GM19467 (cell line): ENCODE measurements around the gene SUB1.
"Not testable (repeated sequence)": the region's sequence is repeated elsewhere in the genome, so short reads cannot be mapped to it uniquely, and the experiment has no call there.

Source experiments
- ATAC-seq: cut with Tn5 transposase; IDR thresholded peaks from one replicate; pipeline ENCODE4 v1.9.1; 2021; ENCODE audit warnings: mild to moderate bottlenecking, moderate library complexity; ENCODE audit not compliant: unreplicated experiment

The SUB1 gene

DNA sequence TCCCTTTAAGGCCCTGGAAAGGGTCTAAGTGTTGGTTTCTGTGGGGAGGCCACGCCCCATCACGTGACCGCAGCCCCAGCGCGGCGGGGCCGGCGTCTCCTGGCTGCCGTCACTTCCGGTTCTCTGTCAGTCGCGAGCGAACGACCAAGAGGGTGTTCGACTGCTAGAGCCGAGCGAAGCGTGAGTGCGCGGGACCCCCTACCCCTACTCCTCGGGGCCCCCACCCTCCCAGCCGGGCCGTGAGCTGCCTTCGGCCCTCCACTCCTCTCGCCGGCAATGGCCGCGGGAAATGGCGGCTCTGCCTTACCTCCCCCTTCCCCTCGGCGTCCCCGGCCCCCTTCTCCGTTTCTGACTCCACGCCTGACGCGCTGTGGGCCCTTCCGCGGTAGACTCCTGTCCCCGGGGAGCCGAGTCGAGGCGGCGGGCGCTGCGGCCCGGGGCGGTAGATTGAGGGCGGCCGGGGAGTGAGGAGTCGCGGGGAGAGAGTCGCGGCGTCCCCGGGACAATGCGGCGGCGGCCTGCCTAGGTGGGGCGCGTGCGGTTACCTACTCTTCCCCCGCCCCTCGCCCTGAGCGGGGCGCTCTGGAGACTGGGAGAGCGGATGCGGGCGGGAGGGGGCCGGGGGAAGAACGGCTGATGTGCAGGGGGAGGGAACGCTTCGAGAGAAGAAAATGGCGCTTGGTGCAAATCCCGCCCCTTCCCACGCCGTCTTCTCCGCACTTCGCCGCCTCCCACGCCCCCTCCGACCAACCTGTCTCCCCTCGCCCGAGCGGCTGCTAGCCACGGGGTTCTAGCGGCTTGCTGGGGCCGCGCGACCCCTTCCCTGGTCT is at the start of gene SUB1:
TSS of gene SUB1 (plus strand) at position 112 of the 830 bp plus-strand sequence. CDS start 2,956 bp downstream, outside the sequence.
- ATAC-seq: peak; percentile 55

DNA sequence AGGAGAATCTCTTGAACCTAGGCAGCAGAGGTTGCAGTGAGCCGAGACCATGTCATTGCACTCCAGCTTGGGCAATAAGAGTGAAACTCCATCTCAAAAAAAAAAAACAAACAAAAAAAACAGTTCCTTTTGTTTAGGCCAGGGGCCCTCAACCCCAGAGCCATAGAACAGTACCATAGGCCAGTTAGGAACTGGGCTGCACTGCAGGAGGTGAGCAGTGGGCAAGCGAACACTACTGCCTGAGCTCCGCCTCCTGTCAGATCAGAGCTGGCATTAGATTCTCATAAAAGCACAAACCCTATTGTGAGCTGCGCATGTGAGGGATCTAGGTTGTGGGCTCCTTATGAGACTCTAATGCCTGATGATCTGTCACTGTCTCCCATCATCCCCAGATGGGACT is 49.1 kb upstream of the SUB1 start:
- ATAC-seq: no peak

DNA sequence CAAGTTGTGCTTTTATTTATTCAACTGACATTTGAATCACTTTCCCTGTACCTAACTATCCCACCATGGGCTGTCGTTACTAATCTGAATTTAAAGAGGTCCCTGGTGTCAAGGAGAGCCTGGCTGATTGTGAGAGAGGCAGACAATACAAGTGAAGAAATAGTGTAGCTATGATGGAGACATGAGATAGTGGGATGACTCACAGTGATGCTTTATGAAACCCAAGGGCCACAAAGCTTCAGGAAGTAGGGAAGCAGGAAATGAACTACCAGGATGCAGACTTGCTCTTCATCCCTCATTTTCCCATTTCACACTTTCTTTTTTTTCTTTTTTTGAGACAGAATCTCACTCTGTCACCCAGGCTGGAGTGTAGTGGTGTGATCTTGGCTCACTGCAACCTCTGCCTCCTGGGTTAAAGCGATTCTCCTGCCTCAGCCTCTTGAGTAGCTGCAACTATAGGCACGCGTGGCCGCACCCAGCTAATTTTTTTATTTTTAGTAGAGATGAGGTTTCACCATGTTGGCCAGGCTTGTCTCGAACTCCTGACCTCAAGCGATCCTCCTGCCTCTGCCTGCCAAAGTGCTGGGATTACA is 47.8 kb upstream of the SUB1 start:
- peak; percentile 6 for ATAC-seq

DNA sequence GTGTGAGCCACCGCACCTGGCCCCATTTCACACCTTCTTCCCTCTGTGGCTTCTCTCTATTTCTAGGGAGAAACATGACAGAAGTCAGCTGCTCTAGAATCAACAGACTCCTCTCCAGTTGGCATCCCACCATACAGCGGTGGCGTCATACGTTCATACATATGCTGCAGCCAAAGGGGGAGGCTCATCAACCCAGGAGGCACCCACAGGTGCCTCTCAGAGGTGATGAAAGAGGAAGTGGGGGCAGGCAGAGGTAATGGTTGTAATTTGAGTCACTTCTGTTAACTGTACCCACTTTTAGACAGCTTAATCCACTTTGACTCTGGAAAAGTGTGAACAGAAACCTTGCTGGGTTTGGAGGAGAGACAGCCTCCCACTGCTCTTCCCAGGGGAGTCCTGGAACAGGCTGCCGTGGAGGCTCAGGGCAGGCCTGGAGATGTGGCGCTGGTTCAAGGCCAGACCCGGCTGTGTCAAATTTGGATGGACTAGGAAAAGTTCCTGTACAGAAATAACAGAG is 47.3 kb upstream of the SUB1 start:
- ATAC-seq: peak; percentile 65

DNA sequence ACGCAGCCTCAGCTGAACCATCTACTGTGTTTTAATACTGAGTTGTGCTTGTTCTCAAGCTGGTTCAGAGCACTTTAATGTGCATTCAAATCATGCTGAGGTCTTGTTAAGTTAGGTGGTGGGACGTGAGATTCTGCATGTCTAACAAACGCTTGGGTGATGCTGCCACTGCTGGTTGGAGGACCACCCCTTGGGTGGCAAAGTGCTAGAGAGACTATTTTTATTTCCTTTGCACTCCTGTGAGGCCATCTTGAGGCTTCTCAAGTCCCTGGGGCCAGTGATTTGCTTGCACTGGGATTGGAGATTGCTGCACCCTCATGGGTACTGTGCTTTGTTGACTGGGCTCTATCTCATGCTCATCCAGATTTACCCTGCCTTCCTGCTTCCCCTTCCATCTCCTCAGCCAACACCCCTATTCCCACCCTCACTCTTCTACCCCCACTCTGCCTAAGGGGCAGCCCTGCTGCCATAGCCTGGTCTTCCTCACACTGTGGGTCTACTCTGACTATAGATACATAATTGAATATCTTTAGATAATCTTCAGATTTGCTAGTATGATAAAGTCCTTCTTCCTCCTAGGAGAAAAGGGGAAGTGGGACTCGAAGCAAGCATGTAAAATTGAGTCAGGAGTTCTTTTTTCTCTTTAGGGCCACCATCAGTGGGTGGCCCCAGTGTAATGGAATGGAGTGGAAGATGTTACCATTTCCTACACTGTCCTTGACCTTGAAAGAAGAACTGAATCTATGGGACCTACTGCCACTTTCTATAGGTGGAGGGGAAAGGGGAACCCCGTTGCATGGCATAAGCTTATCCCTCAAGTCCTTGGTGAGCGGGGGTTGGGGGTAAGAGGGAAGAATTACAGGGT is 45.1 kb upstream of the SUB1 start:
- ATAC-seq: no peak

DNA sequence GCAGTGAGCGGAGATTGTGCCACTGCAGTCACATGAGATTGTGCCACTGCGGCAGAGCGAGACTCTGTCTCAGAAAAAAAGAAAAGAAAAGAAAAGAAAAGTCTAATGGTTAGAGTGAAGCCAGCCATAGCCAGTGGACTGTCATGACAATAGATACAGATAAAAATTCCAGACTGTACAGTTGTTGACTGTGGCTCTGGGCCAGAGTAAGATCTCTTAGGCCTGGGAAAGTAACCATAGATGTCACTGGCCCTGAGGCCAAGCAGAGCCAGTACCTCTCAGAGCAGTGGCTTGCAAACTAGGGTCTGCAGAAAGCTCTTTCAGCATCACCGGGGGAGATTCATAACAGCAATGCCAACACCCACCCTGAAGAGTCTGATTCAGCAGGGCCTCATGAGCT is 44.1 kb upstream of the SUB1 start:
- no peak for ATAC-seq

DNA sequence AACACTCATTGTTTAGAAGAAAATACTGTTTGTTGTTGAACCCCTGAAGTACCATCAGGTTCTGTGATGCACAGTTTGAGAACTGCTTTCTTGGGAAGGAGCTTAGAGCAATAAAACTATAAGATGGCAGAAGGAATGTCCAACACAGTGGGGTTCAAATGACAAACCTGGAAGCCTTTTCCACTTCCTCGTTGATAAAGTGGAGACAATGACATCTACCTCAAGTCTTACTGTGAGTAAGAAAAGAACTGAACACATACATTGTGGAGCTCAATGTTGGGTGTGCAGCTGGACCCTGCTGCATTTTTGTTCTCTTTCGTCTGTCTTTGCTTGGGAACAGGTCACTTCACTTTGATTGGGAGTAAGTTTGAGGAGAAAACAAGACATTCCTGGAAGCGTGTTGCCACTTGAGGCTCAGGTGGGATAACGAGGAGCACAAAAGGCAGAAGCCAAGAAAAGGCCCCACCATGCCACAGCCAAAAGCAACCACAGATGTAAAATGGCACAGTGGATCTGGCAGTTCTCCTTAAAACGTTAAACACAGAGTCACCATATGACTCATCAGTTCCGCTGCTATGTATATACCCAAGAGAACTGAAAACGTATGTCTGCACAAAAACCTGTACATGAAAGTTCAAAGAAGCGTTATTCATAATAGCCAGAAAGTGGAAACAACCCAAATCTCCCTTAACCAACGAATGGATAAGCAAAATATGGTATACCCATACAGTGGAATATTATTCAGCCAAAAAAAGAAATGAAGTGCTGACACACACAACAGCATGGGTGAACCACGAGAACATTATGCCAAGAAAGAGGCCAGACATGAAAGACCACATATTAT is 42.9 kb upstream of the SUB1 start:
- ATAC-seq: peak; percentile 67

DNA sequence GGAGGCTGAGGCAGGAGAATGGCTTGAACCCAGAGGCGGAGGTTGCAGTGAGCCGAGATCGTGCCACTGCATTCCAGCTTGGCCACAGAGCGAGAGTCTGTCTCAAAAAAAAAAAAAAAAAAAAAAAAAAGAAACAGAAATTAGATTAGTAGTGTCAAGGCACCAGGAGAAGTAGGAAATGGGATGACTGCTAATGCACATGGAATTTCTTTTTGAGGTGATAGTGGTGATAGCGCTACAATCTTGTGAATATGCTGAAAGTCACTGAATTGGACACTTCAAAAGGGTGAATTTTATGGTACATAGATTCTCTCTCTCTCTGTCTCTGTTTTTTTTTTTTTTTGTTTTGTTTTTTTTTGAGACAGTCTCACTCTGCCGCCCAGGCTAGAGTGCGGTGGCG is 42.1 kb upstream of the SUB1 start:
- no peak for ATAC-seq

DNA sequence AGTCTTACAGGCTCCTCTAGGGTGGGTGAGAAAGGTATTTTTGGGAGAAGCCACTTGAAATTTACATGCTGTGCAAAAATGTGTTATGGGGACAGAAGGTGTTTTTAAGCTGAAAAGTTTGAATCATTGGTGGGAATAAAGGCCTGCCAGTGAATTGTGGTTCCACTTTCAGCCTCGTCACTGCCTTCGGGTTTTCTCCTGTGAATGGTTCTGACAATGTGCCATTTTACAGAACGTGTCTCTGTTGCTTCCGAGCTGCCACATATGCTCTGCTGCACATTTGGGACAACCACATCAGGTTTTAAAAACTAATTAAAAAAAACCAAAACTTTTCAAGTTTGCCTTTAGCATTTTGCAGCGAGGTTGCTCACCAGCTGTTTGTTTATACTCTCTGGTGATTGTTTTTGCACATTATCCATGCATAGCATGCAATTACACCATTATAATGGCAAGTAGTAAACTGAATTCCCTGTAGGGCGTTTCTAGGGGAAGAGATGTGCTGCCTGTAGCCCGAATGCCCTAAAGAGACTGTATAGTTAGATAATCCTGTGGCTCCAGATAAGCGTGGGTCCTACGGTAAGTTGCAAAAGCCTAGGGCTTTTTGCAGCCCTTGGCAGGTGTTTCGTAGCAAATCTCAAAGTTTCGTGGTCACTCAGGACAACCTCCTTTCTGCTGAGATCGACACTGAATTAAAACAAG is 40.1 kb upstream of the SUB1 start:
- no peak for ATAC-seq

DNA sequence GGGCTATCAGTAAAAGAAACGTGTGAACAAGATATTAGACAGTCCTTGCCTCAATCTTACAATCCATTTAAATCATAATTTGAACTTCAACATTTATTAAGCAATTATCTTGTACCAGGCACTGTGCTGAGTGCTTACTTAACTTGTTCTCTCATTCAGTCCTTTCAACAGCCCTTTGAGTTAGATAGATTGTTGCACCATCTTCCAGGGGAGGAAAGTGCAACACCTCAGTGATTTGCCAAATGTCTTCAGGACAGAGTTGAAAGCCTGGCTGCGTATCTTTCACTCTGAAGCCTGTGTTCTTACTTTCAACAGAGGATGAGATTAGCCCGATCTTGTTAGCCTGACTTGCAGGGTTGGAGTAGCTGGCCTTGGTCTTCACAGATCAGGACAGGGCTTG is 34.2 kb upstream of the SUB1 start:
- no peak for ATAC-seq

DNA sequence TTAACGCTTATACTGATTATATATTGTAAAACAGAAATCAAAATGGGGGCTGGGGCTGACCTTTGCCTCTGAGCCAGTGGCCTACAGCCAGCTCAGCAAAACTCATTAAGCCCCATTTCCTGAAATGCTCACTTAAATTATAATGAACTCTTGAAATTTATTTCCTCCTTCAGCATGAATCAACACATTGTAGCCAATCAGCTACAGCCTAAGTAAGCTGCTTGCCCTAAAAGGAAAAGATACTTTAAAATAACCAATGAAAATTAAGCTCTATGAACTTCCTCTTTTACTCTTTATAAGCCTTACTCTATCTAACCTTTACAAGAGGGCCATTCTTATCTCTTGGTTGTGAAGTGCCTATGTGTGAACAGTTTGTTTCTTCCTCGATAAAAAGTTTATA is 33.5 kb upstream of the SUB1 start:
- no peak for ATAC-seq

DNA sequence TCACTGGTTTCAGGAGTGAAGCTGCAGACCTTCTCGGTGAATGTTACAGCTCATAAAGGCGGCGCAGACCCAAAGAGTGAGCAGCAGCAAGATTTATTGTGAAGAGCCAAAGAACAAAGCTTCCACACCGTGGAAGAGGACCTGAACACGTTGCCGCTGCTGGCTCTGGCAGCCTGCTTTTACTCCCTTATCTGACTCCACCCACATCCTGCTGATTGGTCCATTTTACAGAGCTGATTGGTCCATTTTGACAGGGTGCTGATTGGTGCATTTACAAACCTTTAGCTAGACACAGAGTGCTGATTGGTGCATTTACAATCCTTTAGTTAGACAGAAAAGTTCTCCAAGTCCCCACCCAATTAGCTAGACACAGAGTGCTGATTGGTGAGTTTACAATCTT is 32.9 kb upstream of the SUB1 start:
- not testable (repeated sequence) for ATAC-seq

DNA sequence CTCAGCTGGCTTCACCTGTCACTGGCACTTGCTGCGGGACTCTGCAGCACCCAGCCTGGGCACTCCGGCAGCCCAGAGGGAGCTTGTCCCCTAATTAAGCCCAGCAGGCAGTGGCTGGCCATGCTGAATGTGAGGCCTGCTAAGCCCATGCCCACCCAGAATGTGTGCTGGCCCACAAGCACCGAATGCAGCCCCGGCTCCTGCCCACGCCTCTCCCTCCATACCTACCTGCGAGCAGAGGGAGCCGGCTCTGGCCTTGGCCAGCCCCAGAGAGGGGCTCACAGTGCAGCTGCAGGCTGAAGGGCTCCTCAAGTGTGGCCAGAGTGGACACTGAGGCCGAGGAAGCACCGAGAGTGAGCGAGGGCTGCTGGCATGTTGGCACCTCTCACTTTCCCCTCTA is 32.4 kb upstream of the SUB1 start:
- ATAC-seq: no peak

DNA sequence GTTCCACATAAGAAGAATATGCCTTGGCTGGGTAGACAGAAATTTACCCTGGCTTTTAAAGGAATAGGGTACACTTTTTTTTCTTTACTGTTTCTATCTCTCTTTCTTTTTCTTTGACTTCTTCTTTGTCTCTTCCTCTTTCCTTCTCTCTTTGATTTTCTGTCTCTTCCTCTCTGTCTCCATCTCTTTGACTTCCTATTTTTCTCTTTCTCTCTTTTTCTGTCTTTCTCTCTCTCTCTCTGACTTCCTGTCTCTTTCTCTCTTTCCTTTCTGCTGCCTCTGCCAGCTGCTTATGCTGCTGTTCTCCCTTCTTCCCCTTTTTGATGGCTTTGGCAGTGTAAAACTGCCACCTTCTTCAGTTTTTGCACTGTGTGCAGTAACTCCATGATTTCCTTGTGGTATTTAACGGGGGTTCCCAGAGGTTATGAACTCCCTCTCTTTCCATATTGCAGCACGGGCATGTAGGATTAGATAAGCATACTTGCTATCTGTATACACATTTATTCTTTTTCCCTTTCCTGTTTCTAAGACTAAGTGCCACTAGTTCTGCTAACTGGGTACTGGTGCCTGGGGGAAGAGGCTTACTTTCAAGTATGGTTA is 31.1 kb upstream of the SUB1 start:
- not testable (repeated sequence) for ATAC-seq

DNA sequence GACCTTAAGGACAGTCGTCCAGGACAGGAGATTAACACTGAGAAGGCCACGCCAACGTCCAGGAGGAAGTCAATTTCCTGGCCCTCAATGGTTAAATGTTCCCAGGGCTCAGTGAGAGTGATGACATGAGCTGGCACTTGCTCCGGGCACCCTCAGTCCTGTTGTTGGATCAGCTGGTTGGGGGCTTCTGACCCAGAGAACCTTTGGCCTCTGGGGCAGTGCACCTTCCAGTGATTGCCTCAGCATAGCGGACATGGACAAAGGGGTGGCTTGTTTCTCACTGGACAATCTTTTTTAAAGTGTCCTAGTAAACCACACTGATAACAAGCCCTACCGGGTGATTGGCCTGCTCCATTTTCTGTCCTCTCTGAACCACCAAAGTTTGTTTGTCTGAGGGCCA is 28.8 kb upstream of the SUB1 start:
- ATAC-seq: not testable (repeated sequence)

DNA sequence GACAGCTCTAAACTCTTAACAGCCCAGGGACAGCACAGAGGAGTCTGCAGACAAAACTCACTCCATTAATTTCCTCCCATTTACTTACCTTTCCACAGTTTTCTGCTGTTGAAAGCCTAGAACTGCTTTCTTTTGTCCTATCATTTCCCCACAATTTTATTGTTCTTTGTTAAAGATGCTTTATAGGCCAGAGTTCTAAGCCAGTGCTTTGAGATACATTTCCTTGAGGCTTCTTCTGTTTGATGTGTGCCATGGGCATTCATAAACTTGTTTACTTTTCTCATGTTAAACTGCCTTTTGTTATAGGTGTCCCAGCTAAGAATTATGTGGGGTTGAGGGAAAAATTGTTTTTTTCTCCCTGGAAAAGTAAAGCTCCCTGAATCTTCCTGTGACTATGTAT is 25.9 kb upstream of the SUB1 start:
- no peak for ATAC-seq

DNA sequence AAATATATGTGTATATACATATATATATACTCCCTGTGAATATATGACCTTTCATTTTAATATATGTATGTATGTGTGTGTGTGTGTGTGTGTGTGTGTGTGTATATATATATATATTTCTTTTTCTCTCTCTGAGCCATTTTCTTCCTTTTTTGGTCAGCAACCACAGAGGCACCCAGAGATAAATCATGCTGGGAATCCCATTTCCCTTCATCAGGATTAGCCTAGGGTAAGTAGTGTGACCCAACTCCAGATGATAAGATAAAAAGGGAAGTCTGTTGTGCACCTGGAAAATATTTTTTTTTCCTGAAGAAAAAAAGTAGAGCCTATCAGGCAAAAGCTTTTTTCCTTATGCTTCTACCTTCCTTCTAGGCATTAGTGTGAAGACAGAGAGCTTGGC is 25.4 kb upstream of the SUB1 start:
- ATAC-seq: no peak

DNA sequence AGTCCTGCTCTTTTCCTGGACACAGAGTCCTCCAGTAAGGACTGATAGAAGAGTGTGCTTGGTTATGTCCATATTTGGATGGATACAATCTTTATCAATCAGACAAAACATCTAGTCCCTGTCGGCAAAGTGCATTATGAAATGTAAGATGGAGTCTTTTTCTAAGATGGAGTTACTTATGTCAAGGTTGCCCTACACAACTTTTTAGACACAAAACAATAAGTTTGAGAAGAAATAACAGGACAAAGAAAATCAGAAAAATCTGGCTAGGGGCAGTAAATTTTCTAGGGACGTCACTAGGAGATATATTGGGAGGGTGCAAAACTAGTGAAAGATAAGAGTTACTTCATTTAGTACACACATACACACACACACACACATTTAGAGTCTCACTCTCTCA is 23.3 kb upstream of the SUB1 start:
- no peak for ATAC-seq

DNA sequence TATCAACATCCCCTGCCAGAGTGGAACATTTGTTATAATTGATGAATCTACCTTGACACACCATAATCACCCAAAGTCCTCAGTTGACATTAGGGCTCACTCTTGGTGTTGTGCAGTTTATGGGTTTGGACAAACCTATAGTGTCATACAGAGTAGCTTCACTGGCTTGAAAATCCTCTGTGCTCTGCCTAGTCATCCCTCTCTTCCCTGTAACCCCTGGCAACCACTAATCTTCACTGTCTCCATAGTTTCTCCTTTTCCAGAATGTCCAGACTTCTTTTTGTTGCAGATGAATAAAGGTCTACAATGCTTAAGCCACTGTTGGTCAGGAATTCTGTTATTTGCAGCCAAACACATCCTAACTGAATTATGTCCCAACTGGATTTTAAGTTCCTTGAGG is 22.5 kb upstream of the SUB1 start:
- ATAC-seq: no peak

DNA sequence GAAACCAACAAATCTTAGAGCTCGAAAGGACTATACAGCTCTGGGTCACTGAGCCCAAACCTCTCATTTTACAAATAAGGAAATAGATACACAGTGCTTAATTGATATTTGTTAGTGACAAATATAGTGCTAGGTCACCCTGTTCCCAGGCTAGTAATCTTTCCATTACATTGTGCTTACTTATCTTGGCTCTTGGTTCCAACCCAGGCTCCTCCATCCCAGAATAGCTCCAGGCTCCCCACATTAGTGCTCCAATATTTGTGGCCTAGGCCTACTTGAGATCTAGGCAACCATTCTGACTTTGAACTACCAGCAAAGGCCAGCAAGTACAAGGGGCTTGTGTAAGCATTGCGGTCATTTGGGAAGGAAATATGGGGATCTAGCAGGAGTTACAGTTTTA is 21.7 kb upstream of the SUB1 start:
- ATAC-seq: no peak
